K562 (cell line): ENCODE measurements around the gene SHBG. TPM values are rescaled to one million over a fixed set of nuclear protein-coding genes. Genes with fewer than 3 reads are reported as not detected.

ENCODE experiments used
- ATAC-seq: fragments of 200-7000 bp; cut with Tn5 transposase; 3 replicates; pipeline ENCODE4 v1.9.1; 2020; ENCODE audit warnings: moderate library complexity
- BruUV-seq: library from RNA; stranded (reverse); fragments of 400-500 nt; replicated peaks from 2 replicates; lab custom pipeline; 2021; lab: Mats Ljungman, UMichigan
- CTCF ChIA-PET: fragments of 300-600 bp; formaldehyde crosslinking; extraction: SDS; loops from one replicate; lab custom pipeline; 2021; ENCODE audit warnings: low intra/inter-chr PET ratio; lab: Yijun Ruan, JAX
- POLR2A ChIA-PET: fragments of 300-600, 350-650 bp; sonication (Branson Sonifier 250); formaldehyde crosslinking; extraction: SDS; loops from one replicate; lab custom pipeline; 2021; ENCODE audit warnings: antibody characterized with exemption, inconsistent platforms; lab: Yijun Ruan, JAX
- DNase-seq, 4 experiments: peaks; one replicate each; pipeline versions ENCODE4 v3.0.0 to v3.0.0-alpha.2; 2011 to 2018; ENCODE audit warnings: low spot score in 3 of 4, mixed read lengths in 3 of 4; ENCODE audit errors: extremely low read depth in 1 of 4
- FAIRE-seq: peaks from 2 replicates; lab custom pipeline; 2011; peaks lifted over from hg19 to GRCh38; lab: Jason Lieb, UNC
- H2AFZ ChIP-seq: 2 replicates; pipeline ENCODE4 v1.6.0; 2011; ENCODE audit warnings: low read depth, low read length, control low read depth, inconsistent platforms
- H3K27ac ChIP-seq: fragments of 200-600 bp; 3 replicates; pipeline ENCODE4 v1.8.0; 2011; ENCODE audit warnings: low read depth, mild to moderate bottlenecking, control low read depth, inconsistent platforms, low read length, moderate library complexity, mixed read lengths; ENCODE audit errors: extremely low read depth
- H3K27me3 ChIP-seq, 2 experiments: fragments of 300-600 bp in 1 of 2; 2 replicates in 1 of 2; 3 replicates in 1 of 2; pipeline versions ENCODE4 v1.6.0 to v1.8.0; 2011; ENCODE audit warnings: inconsistent platforms in 2 of 2, low read length in 2 of 2, mild to moderate bottlenecking in 1 of 2, mixed read lengths in 1 of 2, moderate library complexity in 1 of 2; ENCODE audit not compliant: control insufficient read depth in 2 of 2, insufficient read depth in 2 of 2
- H3K36me3 ChIP-seq: fragments of 300-600 bp; 3 replicates; pipeline ENCODE4 v1.8.0; 2011; ENCODE audit warnings: mild to moderate bottlenecking, low read length, inconsistent platforms; ENCODE audit not compliant: control insufficient read depth, insufficient read depth
- H3K4me1 ChIP-seq, 2 experiments: fragments of 200-600 bp in 1 of 2; replicated peaks in 1 of 2; 2 replicates in 1 of 2; 3 replicates in 1 of 2; pipeline versions ENCODE4 v1.5.1 to v1.8.0; 2011; ENCODE audit warnings: inconsistent platforms in 2 of 2, low read length in 2 of 2, mild to moderate bottlenecking in 1 of 2, mixed read lengths in 1 of 2, moderate library complexity in 1 of 2; ENCODE audit not compliant: control insufficient read depth in 2 of 2, insufficient read depth in 2 of 2
- H3K4me2 ChIP-seq: 2 replicates; pipeline ENCODE4 v1.6.1; 2011; ENCODE audit warnings: low read length, control low read depth, inconsistent platforms, mixed read lengths; ENCODE audit not compliant: insufficient read depth
- H3K4me3 ChIP-seq: fragments of 200-600 bp; sonication (generic), shearing (Covaris generic); 2 replicates; pipeline ENCODE4 v1.5.1; 2016; ENCODE audit warnings: control low read depth, inconsistent platforms
- H3K79me2 ChIP-seq: fragments of 200-600 bp; 3 replicates; pipeline ENCODE4 v1.8.0; 2011; ENCODE audit warnings: low read length, inconsistent platforms; ENCODE audit not compliant: control insufficient read depth, insufficient read depth
- H3K9ac ChIP-seq, 2 experiments: 2 replicates each; pipeline versions ENCODE4 v1.6.0 to v1.6.1; 2011; ENCODE audit warnings: low read depth in 2 of 2, low read length in 2 of 2, control low read depth in 1 of 2, inconsistent platforms in 1 of 2, mild to moderate bottlenecking in 1 of 2, mixed read lengths in 1 of 2; ENCODE audit not compliant: insufficient read depth in 1 of 2
- H3K9me1 ChIP-seq: one replicate; pipeline ENCODE4 v1.6.0; 2011; ENCODE audit warnings: inconsistent platforms, mild to moderate bottlenecking, low read length, moderate library complexity; ENCODE audit not compliant: control insufficient read depth, insufficient read depth
- H3K9me3 ChIP-seq: replicated peaks from 2 replicates; pipeline ENCODE4 v1.5.1; 2011; ENCODE audit warnings: low read depth, low read length, inconsistent platforms; ENCODE audit not compliant: control insufficient read depth, insufficient read depth
- H4K20me1 ChIP-seq: replicated peaks from 2 replicates; pipeline ENCODE4 v1.6.1; 2011; ENCODE audit warnings: low read length, inconsistent platforms, mixed read lengths; ENCODE audit not compliant: control insufficient read depth, insufficient read depth
- CBFA2T2 ChIP-seq: fragments of 450-650 bp; conservative IDR thresholded peaks from 2 replicates; pipeline ENCODE4 v1.6.1; 2017; ENCODE audit warnings: mild to moderate bottlenecking
- DMBX1 ChIP-seq: fragments of 250-450 bp; sonication (Bioruptor Pico); IDR thresholded peaks from 2 replicates; pipeline ENCODE4 v1.8.0; 2022; ENCODE audit warnings: inconsistent platforms, mild to moderate bottlenecking, moderate library complexity, borderline replicate concordance
- ELF2 ChIP-seq: fragments of 250-450 bp; sonication (Bioruptor Pico); IDR thresholded peaks from 2 replicates; pipeline ENCODE4 v1.5.0; 2021; ENCODE audit warnings: mild to moderate bottlenecking
- ESRRB ChIP-seq: fragments of 250-450 bp; sonication (Bioruptor Pico); IDR thresholded peaks from 2 replicates; pipeline ENCODE4 v1.5.0; 2020; ENCODE audit warnings: mild to moderate bottlenecking, moderate library complexity, borderline replicate concordance
- FOSL1 ChIP-seq: fragments of 200-800 bp; sonication (Bioruptor generic); conservative IDR thresholded peaks from 2 replicates; pipeline ENCODE4 v1.6.1; 2016; ENCODE audit warnings: missing genetic modification characterization, missing compliant biosample characterization
- GABPA ChIP-seq: fragments of 200-800 bp; sonication (Bioruptor generic); conservative IDR thresholded peaks from 2 replicates; pipeline ENCODE4 v1.6.1; 2016; ENCODE audit warnings: low read depth, missing genetic modification characterization, missing compliant biosample characterization
- HES1 ChIP-seq: fragments of 450-650 bp; IDR thresholded peaks from 2 replicates; pipeline ENCODE4 v1.6.1; 2016; ENCODE audit warnings: low read depth, mild to moderate bottlenecking, moderate library complexity
- KLF6 ChIP-seq: fragments of 250-450 bp; sonication (Bioruptor Pico); IDR thresholded peaks from 2 replicates; pipeline ENCODE4 v1.4.0; 2020; ENCODE audit warnings: mild to moderate bottlenecking, moderate library complexity, borderline replicate concordance
- NFXL1 ChIP-seq: fragments of 450-650 bp; formaldehyde crosslinking; IDR thresholded peaks from 2 replicates; pipeline ENCODE4 v1.4.0; 2021; ENCODE audit warnings: mild to moderate bottlenecking
- POLR2A ChIP-seq: fragments of 450-650 bp; conservative IDR thresholded peaks from 2 replicates; pipeline ENCODE4 v1.6.1; 2016
- SLC30A9 ChIP-seq: fragments of 250-450 bp; sonication (Bioruptor Pico); IDR thresholded peaks from 2 replicates; pipeline ENCODE4 v1.8.0; 2022; ENCODE audit warnings: mild to moderate bottlenecking, moderate library complexity
- SPI1 ChIP-seq: IDR thresholded peaks from 2 replicates; pipeline ENCODE4 v1.6.1; 2011; ENCODE audit warnings: low read depth, low read length, control low read depth, borderline replicate concordance
- SRSF1 ChIP-seq: fragments of 200-400 bp; formaldehyde crosslinking; IDR thresholded peaks from 2 replicates; pipeline ENCODE4 v1.6.1; 2017; ENCODE audit warnings: mild to moderate bottlenecking, low read depth, low read length, moderate library complexity
- TEAD1 ChIP-seq, 2 experiments: fragments of 450-650 bp in 1 of 2; sonication (generic) in 1 of 2; formaldehyde crosslinking; IDR thresholded peaks; 2 replicates each; pipeline versions ENCODE4 v1.4.0 to v1.8.0; 2020 to 2022; ENCODE audit warnings: mild to moderate bottlenecking in 2 of 2, missing genetic modification reagents in 1 of 2
- TOE1 ChIP-seq, 2 experiments: fragments of 450-650 bp in 1 of 2; sonication (generic) in 1 of 2; formaldehyde crosslinking in 1 of 2; IDR thresholded peaks; 2 replicates each; pipeline versions ENCODE4 v1.7.1 to v1.8.0; 2016 to 2022; ENCODE audit warnings: borderline replicate concordance in 2 of 2, mild to moderate bottlenecking in 2 of 2, antibody characterized with exemption in 1 of 2, inconsistent platforms in 1 of 2, low read depth in 1 of 2, missing genetic modification reagents in 1 of 2, moderate library complexity in 1 of 2
- ZNF175 ChIP-seq: fragments of 200-800 bp; sonication (Bioruptor generic); IDR thresholded peaks from 2 replicates; pipeline ENCODE4 v1.6.1; 2016; ENCODE audit warnings: low read depth, mild to moderate bottlenecking, missing genetic modification characterization, missing compliant biosample characterization
- ZSCAN32 ChIP-seq: fragments of 450-650 bp; formaldehyde crosslinking; IDR thresholded peaks from 2 replicates; pipeline ENCODE4 v1.4.0; 2020; ENCODE audit warnings: mild to moderate bottlenecking, moderate library complexity
- WGBS: fragments of 100-300 bp; shearing (Covaris generic); methylation state at CpG from one replicate; pipeline ENCODE4 v1.1.6; 2016; ENCODE audit warnings: low coverage, mixed read lengths; ENCODE audit not compliant: insufficient coverage; ENCODE audit errors: missing lambda C conversion rate; 5-methylcytosine and 5-hydroxymethylcytosine counted together
- in situ Hi-C: fragments of 300-500 bp; cut with MboI; formaldehyde crosslinking; loops from 4 replicates; pipeline ENCODE4 v1.15.0; 2018; ENCODE audit warnings: inconsistent platforms, mixed read lengths
- intact Hi-C: fragments of 100-400 bp; cut with micrococcal nuclease; formaldehyde crosslinking; loops from 2 replicates; pipeline ENCODE4 v1.14.2; 2022
- polyA plus RNA-seq, 8 experiments: library from polyadenylated mRNA; depleted of rRNA in 4 of 8; stranded (reverse) in 5 of 8; unstranded in 3 of 8; fragments of >200 nt; fragmentation: Nextera tagmentation in 2 of 8; fragmentation: Illumina TruSeq in 1 of 8; extraction: Ambion mirVana in 2 of 8; extraction: Trizol in 1 of 8; gene quantifications; 2 replicates each; pipeline versions ENCODE4 v1.2.1 to v1.2.3, GENCODE V29; 2011 to 2014; ENCODE audit warnings: inconsistent platforms in 1 of 8, missing spikeins in 1 of 8
- total RNA-seq, 7 experiments: library from RNA; depleted of rRNA in 6 of 7; stranded (reverse); fragments of >200 nt in 6 of 7; fragmentation: Illumina TruSeq in 2 of 7; extraction: Trizol in 2 of 7; gene quantifications; 2 replicates each; pipeline versions ENCODE4 v1.2.1 to v1.2.3, GENCODE V29; 2011 to 2021; ENCODE audit warnings: low replicate concordance in 1 of 7
- TF ChIP-seq, protein P1 (sequence below): fragments of 250-450 bp; sonication (Bioruptor Pico); IDR thresholded peaks from 2 replicates; pipeline ENCODE4 v1.4.0; 2020; ENCODE audit warnings: mild to moderate bottlenecking
- TF ChIP-seq, protein P2 (sequence below): sonication (generic); formaldehyde crosslinking; IDR thresholded peaks from 2 replicates; pipeline ENCODE4 v1.9.0; 2022; ENCODE audit warnings: mild to moderate bottlenecking, missing genetic modification reagents

SHBG gene
- total and polyA plus RNA-seq, 9 of the 15 experiments (the other 6 are each of a cell fraction or from before 2014, with no cell fraction given), result not detected

DNA sequence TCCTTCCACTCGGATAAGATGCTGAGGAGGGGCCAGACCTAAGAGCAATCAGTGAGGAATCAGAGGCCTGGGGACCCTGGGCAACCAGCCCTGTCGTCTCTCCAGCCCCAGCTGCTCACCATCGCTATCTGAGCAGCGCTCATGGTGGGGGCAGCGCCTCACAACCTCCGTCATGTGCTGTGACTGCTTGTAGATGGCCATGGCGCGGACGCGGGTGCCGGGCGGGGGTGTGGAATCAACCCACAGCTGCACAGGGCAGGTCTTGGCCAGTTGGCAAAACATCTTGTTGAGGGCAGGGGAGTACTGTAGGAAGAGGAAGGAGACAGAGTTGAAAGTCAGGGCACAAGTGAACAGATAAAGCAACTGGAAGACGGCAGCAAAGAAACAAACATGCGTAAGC, 45.0 kb downstream of the SHBG start:
- ATAC-seq (no peak), FAIRE-seq (no peak), DNase-seq (no peak)
- Histone ChIP-seq H3K27me3 (no peaks in the 10 kb centered on the region), H2AFZ (no peak overlapping the region), H3K4me2 (no peak overlapping the region), H3K9me3 (peaks cover 3% of the 10 kb centered on the region), H3K4me1 (no peaks in the 10 kb centered on the region; a peak in 1 of 5 replicates), H3K4me3 (no peak overlapping the region), H3K9ac (no peak overlapping the region), H3K9me1 (no peaks in the 10 kb centered on the region), H3K79me2 (no peaks in the 10 kb centered on the region), H3K27ac (no peak overlapping the region), H3K36me3 (peaks cover 35% of the 10 kb centered on the region), H4K20me1 (no peaks in the 10 kb centered on the region)
- no TSS peak for BruUV-seq
- CTCF ChIA-PET, result no interaction called here
- TF ChIP-seq GABPA (tag) (no peak), TEAD1 (CRISPR knock-in tag; IDR thresholded peaks at IDR 0.05) (no peak), KLF6 (CRISPR knock-in tag) (no peak), ELF2 (CRISPR knock-in tag) (no peak), ZNF175 (CRISPR knock-in tag) (no peak), SLC30A9 (CRISPR knock-in tag) (no peak), ESRRB (CRISPR knock-in tag) (no peak), DMBX1 (CRISPR knock-in tag) (no peak), HES1 (no peak), SPI1 (no peak), FOSL1 (no peak), ZSCAN32 (CRISPR knock-in tag) (no peak), SRSF1 (no peak), POLR2A (no peak), NFXL1 (no peak), CBFA2T2 (no peak), TOE1 (IDR thresholded peaks at IDR 0.05; ENCODE audit: borderline replicate concordance) (no peak), TOE1 (CRISPR knock-in tag; IDR thresholded peaks at IDR 0.05; ENCODE audit: borderline replicate concordance, low read depth) (no peak)
- TF ChIP-seq, protein P1, sequence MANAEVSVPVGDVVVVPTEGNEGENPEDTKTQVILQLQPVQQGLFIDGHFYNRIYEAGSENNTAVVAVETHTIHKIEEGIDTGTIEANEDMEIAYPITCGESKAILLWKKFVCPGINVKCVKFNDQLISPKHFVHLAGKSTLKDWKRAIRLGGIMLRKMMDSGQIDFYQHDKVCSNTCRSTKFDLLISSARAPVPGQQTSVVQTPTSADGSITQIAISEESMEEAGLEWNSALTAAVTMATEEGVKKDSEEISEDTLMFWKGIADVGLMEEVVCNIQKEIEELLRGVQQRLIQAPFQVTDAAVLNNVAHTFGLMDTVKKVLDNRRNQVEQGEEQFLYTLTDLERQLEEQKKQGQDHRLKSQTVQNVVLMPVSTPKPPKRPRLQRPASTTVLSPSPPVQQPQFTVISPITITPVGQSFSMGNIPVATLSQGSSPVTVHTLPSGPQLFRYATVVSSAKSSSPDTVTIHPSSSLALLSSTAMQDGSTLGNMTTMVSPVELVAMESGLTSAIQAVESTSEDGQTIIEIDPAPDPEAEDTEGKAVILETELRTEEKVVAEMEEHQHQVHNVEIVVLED (CRISPR knock-in tag), result no peak
- TF ChIP-seq, protein P2, sequence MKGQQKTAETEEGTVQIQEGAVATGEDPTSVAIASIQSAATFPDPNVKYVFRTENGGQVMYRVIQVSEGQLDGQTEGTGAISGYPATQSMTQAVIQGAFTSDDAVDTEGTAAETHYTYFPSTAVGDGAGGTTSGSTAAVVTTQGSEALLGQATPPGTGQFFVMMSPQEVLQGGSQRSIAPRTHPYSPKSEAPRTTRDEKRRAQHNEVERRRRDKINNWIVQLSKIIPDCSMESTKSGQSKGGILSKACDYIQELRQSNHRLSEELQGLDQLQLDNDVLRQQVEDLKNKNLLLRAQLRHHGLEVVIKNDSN (CRISPR knock-in tag), result no peak
- in situ Hi-C loops, result no loop called here
- intact Hi-C loops, result no loop called here
- 80% methylated on average over 10 of the region's 14 CpGs for WGBS
- POLR2A ChIA-PET, result interaction anchor here (1.0 to 3.7 kb wide), 2 partner anchors 9 to 12 kb away, joined by 3 to 19 read pairs; partner anchors contain the start of gene TP53
